GM12865 (cell line): ENCODE results near the gene DCLK1.

Source experiments
- DNase-seq: peaks from one replicate; pipeline ENCODE4 v3.0.0; 2010; ENCODE audit warnings: low read depth
- H3K4me3 ChIP-seq: 2 replicates; pipeline ENCODE4 v1.5.1; 2011; ENCODE audit warnings: mild to moderate bottlenecking, low read depth, low read length, control low read depth
- TF ChIP-seq, protein P1 (sequence below): IDR thresholded peaks from 2 replicates; pipeline ENCODE4 v1.5.1; 2011; ENCODE audit warnings: low read length, control low read depth, low read depth, inconsistent platforms; ENCODE audit not compliant: insufficient read depth; ENCODE audit errors: missing control alignments

Gene DCLK1

DNA sequence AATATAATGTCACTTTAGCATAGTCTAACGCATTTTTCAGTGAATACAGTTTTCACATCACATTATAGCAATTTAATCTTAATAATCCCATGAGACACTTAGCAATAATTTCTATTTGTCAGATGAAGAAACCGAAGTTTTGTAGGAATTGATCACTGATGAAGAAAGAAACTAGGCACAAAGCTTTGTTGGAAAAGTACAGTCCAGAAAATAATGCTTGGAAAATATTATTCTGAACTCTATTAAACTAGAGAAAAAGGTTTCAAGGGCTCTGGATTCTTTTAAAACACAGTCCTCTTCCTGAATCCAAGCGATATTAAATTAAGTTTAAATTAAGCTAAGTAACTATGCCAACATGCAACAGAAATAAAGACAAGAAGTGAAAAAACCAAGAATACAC is 62.2 kb downstream of the DCLK1 start:
- DNase-seq = no peak

DNA sequence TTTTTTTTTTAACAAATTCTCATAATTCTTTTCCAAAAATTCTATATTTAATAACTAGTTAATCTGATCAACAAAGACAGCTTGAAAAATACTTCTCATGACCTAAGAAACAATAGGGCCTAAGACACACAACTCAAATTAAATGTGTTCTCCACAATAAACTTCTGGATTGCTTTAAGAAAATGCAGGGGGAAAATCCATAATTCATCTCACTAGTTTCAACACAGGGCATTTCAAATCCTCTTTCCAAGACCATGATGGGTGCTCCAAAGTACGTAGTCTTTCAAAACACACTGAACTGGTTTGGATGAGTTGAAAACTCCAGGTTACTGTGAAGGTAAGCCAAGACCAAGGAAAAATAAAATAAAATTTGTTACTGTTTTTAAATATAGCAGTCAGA is 62.6 kb downstream of the DCLK1 start:
- no peak for DNase-seq
- H3K4me3 ChIP-seq = no peak overlapping the region
- TF ChIP-seq, protein P1, sequence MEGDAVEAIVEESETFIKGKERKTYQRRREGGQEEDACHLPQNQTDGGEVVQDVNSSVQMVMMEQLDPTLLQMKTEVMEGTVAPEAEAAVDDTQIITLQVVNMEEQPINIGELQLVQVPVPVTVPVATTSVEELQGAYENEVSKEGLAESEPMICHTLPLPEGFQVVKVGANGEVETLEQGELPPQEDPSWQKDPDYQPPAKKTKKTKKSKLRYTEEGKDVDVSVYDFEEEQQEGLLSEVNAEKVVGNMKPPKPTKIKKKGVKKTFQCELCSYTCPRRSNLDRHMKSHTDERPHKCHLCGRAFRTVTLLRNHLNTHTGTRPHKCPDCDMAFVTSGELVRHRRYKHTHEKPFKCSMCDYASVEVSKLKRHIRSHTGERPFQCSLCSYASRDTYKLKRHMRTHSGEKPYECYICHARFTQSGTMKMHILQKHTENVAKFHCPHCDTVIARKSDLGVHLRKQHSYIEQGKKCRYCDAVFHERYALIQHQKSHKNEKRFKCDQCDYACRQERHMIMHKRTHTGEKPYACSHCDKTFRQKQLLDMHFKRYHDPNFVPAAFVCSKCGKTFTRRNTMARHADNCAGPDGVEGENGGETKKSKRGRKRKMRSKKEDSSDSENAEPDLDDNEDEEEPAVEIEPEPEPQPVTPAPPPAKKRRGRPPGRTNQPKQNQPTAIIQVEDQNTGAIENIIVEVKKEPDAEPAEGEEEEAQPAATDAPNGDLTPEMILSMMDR = no peak

More for the DNA sequence above, 62.2 kb downstream of the DCLK1 start:
- TF ChIP-seq, protein P1 = no peak
- H3K4me3 ChIP-seq = no peak overlapping the region

DNA sequence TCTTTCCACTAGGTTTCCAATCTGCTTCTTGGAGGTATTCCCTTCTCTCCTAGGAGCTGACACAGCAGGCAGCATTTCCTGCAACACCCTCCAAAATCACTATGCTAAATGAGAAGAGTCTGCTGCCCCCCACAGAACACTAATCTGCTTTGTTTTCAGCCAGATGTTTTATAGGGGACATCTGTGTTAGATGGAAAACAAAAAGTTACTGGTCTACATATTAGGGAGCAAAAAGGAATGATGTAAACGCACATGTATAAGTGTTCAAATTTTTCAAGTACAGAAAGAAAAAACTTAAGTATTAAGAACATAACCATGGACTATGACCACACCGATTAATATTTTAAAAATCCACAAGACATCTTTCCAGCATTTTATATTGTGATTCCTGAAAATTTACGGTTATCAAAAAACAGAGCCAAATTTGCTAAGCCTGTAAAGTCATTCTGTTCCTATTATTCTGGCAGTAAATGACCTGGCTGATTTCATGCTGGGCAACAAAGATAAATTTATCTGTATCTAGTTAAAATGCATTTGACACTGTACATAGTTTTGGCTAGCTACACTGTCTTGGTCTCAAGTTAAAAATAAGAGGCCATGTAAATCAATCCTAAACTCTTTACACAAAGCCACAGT is 63.3 kb downstream of the DCLK1 start:
- no peak for DNase-seq
- TF ChIP-seq, protein P1 = no peak
- no peak overlapping the region for H3K4me3 ChIP-seq

DNA sequence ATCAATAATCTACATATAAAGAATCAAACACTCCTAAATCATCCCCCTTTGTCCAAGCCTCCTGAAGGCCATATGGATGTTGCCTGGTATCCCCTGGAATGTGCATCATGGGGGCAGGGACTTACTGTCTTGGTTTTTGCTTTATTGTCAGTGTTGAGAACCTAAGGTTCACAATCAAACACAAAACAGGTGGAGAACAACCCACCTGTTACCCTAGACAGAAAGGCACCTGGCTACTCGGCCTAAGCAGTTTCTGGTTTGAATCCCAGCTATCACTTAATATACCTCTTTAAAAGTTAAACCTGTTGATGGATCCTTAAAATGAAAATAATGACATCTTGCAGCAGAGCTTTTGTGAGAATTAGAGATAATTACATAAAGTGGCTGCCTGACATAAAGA is 68.9 kb downstream of the DCLK1 start:
- DNase-seq = no peak
- no peak overlapping the region for H3K4me3 ChIP-seq
- TF ChIP-seq, protein P1 = no peak

DNA sequence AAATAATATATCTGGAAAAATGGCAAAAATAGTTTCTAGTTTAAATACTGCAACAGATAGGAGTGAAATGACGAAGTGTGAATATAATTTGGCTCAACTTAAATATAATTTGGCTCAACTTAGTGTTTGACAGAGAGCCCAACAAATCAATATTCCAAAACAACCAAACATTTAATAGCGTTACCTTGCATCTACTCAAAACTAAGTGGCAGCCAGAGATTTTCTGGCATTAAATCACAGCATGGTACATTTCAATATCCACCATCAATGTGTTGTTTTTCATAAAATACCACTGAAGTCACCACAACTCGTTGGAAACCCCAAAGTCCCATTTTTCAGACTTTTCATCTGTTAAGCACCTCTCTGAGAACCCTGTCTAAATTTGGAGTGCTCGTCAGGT is 69.6 kb downstream of the DCLK1 start:
- no peak for DNase-seq
- TF ChIP-seq, protein P1 = no peak
- H3K4me3 ChIP-seq = no peak overlapping the region

DNA sequence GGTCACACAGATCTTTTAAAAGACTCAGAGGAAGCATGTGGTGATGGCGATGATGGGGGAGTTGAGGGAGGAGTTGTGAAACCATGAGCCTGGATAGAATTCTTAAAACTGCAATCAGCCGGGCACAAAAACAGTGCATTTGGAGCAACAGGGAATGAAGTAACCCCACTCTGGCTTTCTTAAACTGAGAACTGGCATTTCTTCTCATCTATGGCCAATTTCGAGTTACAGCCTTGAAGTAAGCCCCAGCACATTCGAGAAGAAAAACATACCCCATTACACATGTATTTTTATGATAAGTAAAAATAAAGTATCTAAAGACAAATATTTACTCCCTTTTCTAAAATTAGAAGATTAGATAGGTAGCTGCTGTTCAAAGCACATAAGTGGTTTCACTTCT is 70.1 kb downstream of the DCLK1 start:
- no peak for DNase-seq
- TF ChIP-seq, protein P1 = no peak
- H3K4me3 ChIP-seq = no peak overlapping the region

DNA sequence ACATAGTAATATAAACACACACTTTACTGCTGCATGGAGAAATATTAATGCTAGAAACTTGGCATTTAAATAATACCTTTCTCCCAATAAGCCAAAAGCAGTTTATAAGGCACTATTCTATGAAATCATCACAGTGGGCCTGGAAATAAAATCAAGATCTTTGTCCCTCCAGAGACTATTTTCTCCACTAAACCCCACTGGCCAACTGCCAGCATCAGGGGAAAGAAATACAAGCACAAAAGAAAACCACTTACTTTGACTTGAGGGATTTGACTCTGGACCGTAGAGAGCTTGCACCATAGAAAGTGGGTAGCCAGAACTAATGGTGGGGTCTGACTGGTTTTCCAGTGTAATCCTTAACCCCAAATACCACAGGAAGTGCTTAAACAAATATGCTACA is 71.9 kb downstream of the DCLK1 start:
- H3K4me3 ChIP-seq = no peak overlapping the region
- DNase-seq = no peak
- TF ChIP-seq, protein P1 = no peak
